Sigmoid colon (tissue), 7 donors: ENCODE measurements around the gene TRERF1. TPM values are rescaled to one million over a fixed set of nuclear protein-coding genes. Genes with fewer than 3 reads are reported as not detected.

Experiments
- DNase-seq: peaks from one replicate; pipeline ENCODE4 v3.0.0-alpha.2; 2019
- H3K27ac ChIP-seq, 4 donors: fragments of 200-600 bp; sonication (generic); one replicate each; pipeline ENCODE4 v1.5.1; 2016 to 2019; ENCODE audit warnings: mild to moderate bottlenecking in 1 of 4
- H3K27me3 ChIP-seq, 3 donors: fragments of 200-600 bp; sonication (generic); one replicate each; pipeline ENCODE4 v1.5.1; 2019; ENCODE audit warnings: mild to moderate bottlenecking in 1 of 3
- H3K36me3 ChIP-seq, 4 donors: fragments of 200-600 bp; sonication (generic); one replicate each; pipeline ENCODE4 v1.5.1; 2016 to 2019
- H3K4me1 ChIP-seq, 4 donors: fragments of 200-600 bp; sonication (generic); one replicate each; pipeline ENCODE4 v1.5.1; 2017 to 2019
- H3K4me3 ChIP-seq, 4 donors: fragments of 200-600 bp; sonication (generic); one replicate each; pipeline ENCODE4 v1.5.1; 2017 to 2019; ENCODE audit warnings: mild to moderate bottlenecking in 2 of 4, moderate library complexity in 1 of 4
- H3K9me3 ChIP-seq, 4 donors: fragments of 200-600 bp in 3 of 4; sonication (generic) in 3 of 4; one replicate each; pipeline versions ENCODE4 v1.5.1 to v1.6.1; 2013 to 2019
- CTCF ChIP-seq, 4 experiments: fragments of 450-650 bp in 3 of 4; fragments of 200-600 bp in 1 of 4; IDR thresholded peaks; one replicate each; pipeline ENCODE4 v1.5.1; 2016 to 2019; ENCODE audit warnings: antibody characterized with exemption in 4 of 4, mild to moderate bottlenecking in 3 of 4, moderate library complexity in 2 of 4
- EP300 ChIP-seq, 4 donors: sonication (generic); formaldehyde crosslinking; IDR thresholded peaks; one replicate each; pipeline ENCODE4 v1.6.1; 2017; ENCODE audit warnings: antibody characterized with exemption in 4 of 4
- POLR2A ChIP-seq, 2 donors: fragments of 450-650 bp; IDR thresholded peaks; one replicate each; pipeline ENCODE4 v1.6.1; 2016; ENCODE audit warnings: antibody characterized with exemption in 2 of 2, mild to moderate bottlenecking in 2 of 2, moderate library complexity in 2 of 2
- POLR2AphosphoS5 ChIP-seq, 4 donors: sonication (generic); formaldehyde crosslinking; IDR thresholded peaks; one replicate each; pipeline ENCODE4 v1.6.1; 2017; ENCODE audit warnings: antibody characterized with exemption in 4 of 4
- WGBS, 2 donors: extraction: QIAGEN DNeasy Blood & Tissue Kit; methylation state at CpG; one replicate each; pipeline ENCODE4 v1.1.7; 2013; 5-methylcytosine and 5-hydroxymethylcytosine counted together
- intact Hi-C: fragments of 100-400 bp; cut with DNase I; formaldehyde crosslinking; loops from one replicate; pipeline ENCODE4 v1.15.1; 2023
- polyA plus RNA-seq, 3 donors: library from polyadenylated mRNA; stranded (reverse); fragments of 200-250 nt; gene quantifications; one replicate each; pipeline ENCODE4 v1.2.3, GENCODE V29; 2013
- total RNA-seq, 4 donors: library from RNA; depleted of rRNA; stranded (reverse); fragments of >200 nt; gene quantifications; one replicate each; pipeline ENCODE4 v1.1.0, GENCODE V29; 2016
- donor health status: healthy with polysubstance abuse.
- donor health status: Bipolar disorder and iron deficiency.
- donor health status: healthy.

TRERF1 gene
- total and polyA plus RNA-seq, 7 donors = 0.46 to 10.5 (median 4.6) TPM

DNA sequence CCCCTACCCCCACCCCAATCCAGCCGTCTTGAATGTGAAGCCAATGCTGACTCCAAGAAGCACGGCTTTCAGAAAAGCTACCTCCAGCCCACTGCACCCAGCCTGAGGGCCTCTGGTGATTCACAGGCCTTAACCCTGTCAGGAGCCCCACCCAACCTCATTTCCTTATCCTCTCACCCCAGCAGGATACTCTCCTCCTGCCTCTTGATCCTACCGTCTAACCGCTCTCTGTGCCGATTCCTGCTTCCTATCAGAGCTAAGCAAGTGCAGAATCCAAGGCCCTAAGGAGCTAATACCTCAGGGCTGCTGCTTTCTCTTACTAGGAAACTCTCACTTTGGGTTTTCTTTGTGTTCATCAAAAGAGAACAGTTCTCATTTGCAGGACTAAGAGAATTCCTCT lies 47.2 kb downstream of the TRERF1 start:
- no peaks in the 10 kb centered on the region for H3K9me3 ChIP-seq
- H3K4me3 ChIP-seq = no peak overlapping the region
- no peaks in the 10 kb centered on the region for H3K36me3 ChIP-seq
- peak overlapping the region; percentile 21 to 62 (median 40) for H3K27ac ChIP-seq
- H3K4me1 ChIP-seq = peaks cover 0 to 11% (median 5%) of the 10 kb centered on the region in 4 donors
- 15 to 40% methylated on average over 5 of the region's 5 CpGs for WGBS, 2 donors
- intact Hi-C loops = no loop called here
- H3K27me3 ChIP-seq = no peaks in the 10 kb centered on the region
- TF ChIP-seq EP300 (IDR thresholded peaks at IDR 0.05) (no peak), POLR2AphosphoS5 (IDR thresholded peaks at IDR 0.05) (no peak), POLR2A (IDR thresholded peaks at IDR 0.05) (no peak)
- DNase-seq = no peak

DNA sequence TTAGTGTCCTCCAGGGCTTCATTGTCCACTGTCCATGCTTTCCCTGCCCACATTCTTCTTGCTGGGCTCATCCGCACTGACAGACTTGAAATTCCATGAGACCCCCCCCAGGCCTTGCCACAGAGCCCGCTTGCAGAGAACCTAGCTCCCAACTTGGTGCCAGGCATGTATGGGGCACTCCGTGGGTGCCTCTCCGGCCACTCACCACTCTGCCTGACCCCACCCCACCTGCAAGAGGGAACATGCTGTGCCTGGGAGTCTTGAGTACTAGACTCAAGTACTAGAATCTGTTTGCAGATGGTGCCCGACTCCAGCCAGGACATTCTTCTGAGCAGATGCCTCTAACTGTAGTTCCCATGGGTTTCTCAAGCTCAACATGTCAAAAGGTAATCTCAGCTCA lies 47.9 kb downstream of the TRERF1 start:
- H3K4me1 ChIP-seq = peaks cover 0 to 11% (median 5%) of the 10 kb centered on the region in 4 donors
- no peak for DNase-seq
- 88 to 92% methylated on average over 5 of the region's 5 CpGs for WGBS, 2 donors
- TF ChIP-seq EP300 (IDR thresholded peaks at IDR 0.05) (no peak), POLR2AphosphoS5 (IDR thresholded peaks at IDR 0.05) (no peak), CTCF (IDR thresholded peaks at IDR 0.05) (no peak), POLR2A (IDR thresholded peaks at IDR 0.05) (no peak)
- no peaks in the 10 kb centered on the region for H3K9me3 ChIP-seq
- no peaks in the 10 kb centered on the region for H3K36me3 ChIP-seq
- intact Hi-C loops = no loop called here
- H3K27ac ChIP-seq = peak overlapping the region; percentile 21 to 62 (median 40)
- no peak overlapping the region for H3K4me3 ChIP-seq
- H3K27me3 ChIP-seq = no peaks in the 10 kb centered on the region

GRCh38 chr6:42403421-42403820 lies 48.3 kb downstream of the TRERF1 start:
- DNase-seq = no peak
- H3K4me1 ChIP-seq = peaks cover 0 to 11% (median 5%) of the 10 kb centered on the region in 4 donors
- H3K9me3 ChIP-seq = no peaks in the 10 kb centered on the region
- intact Hi-C loops = no loop called here
- H3K4me3 ChIP-seq = no peak overlapping the region
- WGBS, 2 donors = 27 to 83% methylated on average over 7 of the region's 7 CpGs
- H3K36me3 ChIP-seq = no peaks in the 10 kb centered on the region
- no peak for TF ChIP-seq POLR2AphosphoS5 (IDR thresholded peaks at IDR 0.05)
- TF ChIP-seq POLR2A (IDR thresholded peaks at IDR 0.05) = no peak
- no peak for TF ChIP-seq EP300 (IDR thresholded peaks at IDR 0.05)
- no peak for TF ChIP-seq CTCF (IDR thresholded peaks at IDR 0.05)
- peak overlapping the region in 1 of 4 donors; percentile 62 for H3K27ac ChIP-seq
- no peaks in the 10 kb centered on the region for H3K27me3 ChIP-seq

GRCh38 chr6:42402184-42402583 lies 49.5 kb downstream of the TRERF1 start:
- intact Hi-C loops = no loop called here
- Histone ChIP-seq H3K4me1 (peaks cover 0 to 11% (median 5%) of the 10 kb centered on the region in 4 donors), H3K4me3 (no peak overlapping the region), H3K9me3 (no peaks in the 10 kb centered on the region), H3K27ac (no peak overlapping the region), H3K27me3 (no peaks in the 10 kb centered on the region), H3K36me3 (no peaks in the 10 kb centered on the region)
- 65 to 73% methylated on average over 5 of the region's 5 CpGs for WGBS, 2 donors
- DNase-seq = no peak
- no peak for TF ChIP-seq EP300 (IDR thresholded peaks at IDR 0.05)
- TF ChIP-seq POLR2AphosphoS5 (IDR thresholded peaks at IDR 0.05) = no peak
- no peak for TF ChIP-seq CTCF (IDR thresholded peaks at IDR 0.05)
- TF ChIP-seq POLR2A (IDR thresholded peaks at IDR 0.05) = no peak

GRCh38 chr6:42401613-42401951 lies 50.1 kb downstream of the TRERF1 start:
- H3K4me3 ChIP-seq = no peak overlapping the region
- H3K27ac ChIP-seq = no peak overlapping the region
- WGBS, 2 donors = 70 to 85% methylated on average over 3 of the region's 3 CpGs
- DNase-seq = no peak
- no peaks in the 10 kb centered on the region for H3K9me3 ChIP-seq
- peaks cover 0 to 5% (median 2%) of the 10 kb centered on the region in 4 donors for H3K4me1 ChIP-seq
- no peaks in the 10 kb centered on the region for H3K27me3 ChIP-seq
- H3K36me3 ChIP-seq = no peaks in the 10 kb centered on the region
- no peak for TF ChIP-seq POLR2A (IDR thresholded peaks at IDR 0.05)
- TF ChIP-seq CTCF (IDR thresholded peaks at IDR 0.05) = no peak
- TF ChIP-seq POLR2AphosphoS5 (IDR thresholded peaks at IDR 0.05) = no peak
- no peak for TF ChIP-seq EP300 (IDR thresholded peaks at IDR 0.05)
- intact Hi-C loops = no loop called here
